Right ventricle myocardium inferior (tissue), 1 donor: ENCODE data around the gene GUK1. TPM values are rescaled to one million over a fixed set of nuclear protein-coding genes. Genes with fewer than 3 reads are reported as not detected.

ENCODE experiments used
- ATAC-seq: fragments of 200-7000 bp; cut with Tn5 transposase; one replicate; pipeline ENCODE4 v1.9.1; 2020; ENCODE audit warnings: mild to moderate bottlenecking, moderate library complexity
- DNase-seq: peaks from one replicate; pipeline ENCODE4 v3.0.0; 2021; ENCODE audit errors: missing footprints
- intact Hi-C: fragments of 100-400 bp; cut with DNase I; formaldehyde crosslinking; loops from one replicate; pipeline ENCODE4 v1.11.0; 2022
- total RNA-seq: library from RNA; stranded (reverse); fragmentation: NEBNext Ultra II Directional; extraction: Animal tissue kit (Norgen Biotek cat#: 25700); gene quantifications from one replicate; pipeline ENCODE4 v1.2.1, GENCODE V29; 2021
- donor health status: DM: no; HTN: yes; CAD: no; lungs with severe emphysema.

The GUK1 gene
- total RNA-seq, 1 donor from 2014 or later = 162 TPM

GRCh38 chr1:228146417-228147150, 6.5 kb downstream of the GUK1 start:
- ATAC-seq (no peak), DNase-seq (peak; percentile 64)
- intact Hi-C loops = no loop called here

GRCh38 chr1:228147151-228147693, 7.1 kb downstream of the GUK1 start:
- intact Hi-C loops = no loop called here
- no peak for DNase-seq
- no peak for ATAC-seq

GRCh38 chr1:228147768-228148167, 7.7 kb downstream of the GUK1 start:
- no peak for ATAC-seq

GRCh38 chr1:228148196-228148861, 8.2 kb downstream of the GUK1 start:
- no peak for ATAC-seq
- intact Hi-C loops = no loop called here
- no peak for DNase-seq

More at GRCh38 chr1:228147768-228148167, 7.7 kb downstream of the GUK1 start:
- intact Hi-C loops = no loop called here
- DNase-seq = no peak

- intact Hi-C loops = no loop called here
- ATAC-seq = no peak
- no peak for DNase-seq
Observed at GRCh38 chr1:228148935-228149405, 8.9 kb downstream of the GUK1 start.

GRCh38 chr1:228149406-228150119, 9.5 kb downstream of the GUK1 start, which contains the start of gene GJC2:
GJC2 (plus strand) TSS chr1:228149930; CDS start chr1:228157759, 7,829 bp downstream.
- intact Hi-C loops = no loop called here
- ATAC-seq = peak; percentile 54
- DNase-seq = no peak

- DNase-seq (no peak), ATAC-seq (peak; percentile 0)
- intact Hi-C loops = no loop called here
Observed at GRCh38 chr1:228150120-228150460, 10.0 kb downstream of the GUK1 start.

GRCh38 chr1:228150461-228151179, 10.5 kb downstream of the GUK1 start:
- ATAC-seq (peak; percentile 59), DNase-seq (no peak)
- intact Hi-C loops = no loop called here

- no peak for ATAC-seq
- intact Hi-C loops = no loop called here
- no peak for DNase-seq
Observed at GRCh38 chr1:228151180-228151925, 11.3 kb downstream of the GUK1 start.

GRCh38 chr1:228152097-228152917, 12.2 kb downstream of the GUK1 start:
- DNase-seq (no peak), ATAC-seq (no peak)
- intact Hi-C loops = no loop called here

GRCh38 chr1:228152918-228153258, 12.8 kb downstream of the GUK1 start:
- no peak for ATAC-seq
- DNase-seq = no peak
- intact Hi-C loops = no loop called here

GRCh38 chr1:228154021-228154669, 14.1 kb downstream of the GUK1 start:
- DNase-seq (no peak), ATAC-seq (no peak)
- intact Hi-C loops = no loop called here

GRCh38 chr1:228154670-228155571, 14.8 kb downstream of the GUK1 start:
- no peak for ATAC-seq
- intact Hi-C loops = no loop called here
- peak; percentile 68 for DNase-seq

GRCh38 chr1:228155596-228156514, 15.8 kb downstream of the GUK1 start:
- DNase-seq = no peak
- no peak for ATAC-seq
- intact Hi-C loops = no loop called here

- intact Hi-C loops = no loop called here
- DNase-seq = no peak
- no peak for ATAC-seq
Observed at GRCh38 chr1:228156515-228156881, 16.4 kb downstream of the GUK1 start.
